ENCODE results near the gene CCDC197. TPM values are rescaled to one million over a fixed set of nuclear protein-coding genes. Genes with fewer than 3 reads are reported as not detected.

CCDC197 gene
- total RNA-seq, 1 experiment from 2014 or later: not detected

DNA sequence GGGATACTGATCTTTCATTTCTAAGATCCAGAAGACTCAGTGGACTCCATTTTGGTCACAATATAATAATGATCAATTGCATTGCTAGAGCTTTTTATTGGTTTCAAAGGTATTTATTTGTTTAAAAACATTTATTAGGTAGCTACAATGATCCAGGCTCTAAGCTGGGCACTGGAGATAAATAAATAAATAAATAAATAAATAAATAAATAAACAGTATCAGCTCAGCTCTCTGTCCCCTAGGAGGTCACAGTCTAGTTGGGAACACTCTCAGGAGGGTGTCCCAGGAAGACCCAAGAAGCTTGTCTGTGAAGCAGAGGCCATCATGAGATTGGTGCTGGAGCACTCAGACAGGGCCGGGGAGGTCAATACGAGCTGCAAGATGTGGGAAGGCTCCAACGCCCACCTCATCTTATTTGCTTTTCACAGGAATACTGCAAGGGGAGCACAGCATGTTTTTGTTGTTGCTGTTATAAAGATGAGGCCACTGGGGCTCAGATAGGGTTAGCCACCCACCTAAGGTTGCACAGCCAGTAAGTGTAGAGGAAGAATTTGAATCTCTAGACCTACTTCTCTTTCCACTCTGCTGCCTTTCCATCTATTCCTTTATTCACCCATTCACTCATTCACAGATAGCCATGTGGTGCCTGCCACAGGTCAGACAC, 36.2 kb upstream of the CCDC197 start:
- no peak for DNase-seq (ENCODE audit: low spot score)

- no peak for DNase-seq (ENCODE audit: low spot score)
Measured at GRCh38 chr14:93961620-93962019, 35.5 kb upstream of the CCDC197 start.

- no peak for DNase-seq (ENCODE audit: low spot score)
Measured at GRCh38 chr14:93962701-93963601, 34.1 kb upstream of the CCDC197 start.

- DNase-seq (ENCODE audit: low spot score): no peak
Measured at GRCh38 chr14:93963692-93964091, 33.4 kb upstream of the CCDC197 start.

GRCh38 chr14:93964281-93964680, 32.8 kb upstream of the CCDC197 start:
- DNase-seq (ENCODE audit: low spot score): no peak

GRCh38 chr14:93964820-93965286, 32.2 kb upstream of the CCDC197 start:
- no peak for DNase-seq (ENCODE audit: low spot score)

DNA sequence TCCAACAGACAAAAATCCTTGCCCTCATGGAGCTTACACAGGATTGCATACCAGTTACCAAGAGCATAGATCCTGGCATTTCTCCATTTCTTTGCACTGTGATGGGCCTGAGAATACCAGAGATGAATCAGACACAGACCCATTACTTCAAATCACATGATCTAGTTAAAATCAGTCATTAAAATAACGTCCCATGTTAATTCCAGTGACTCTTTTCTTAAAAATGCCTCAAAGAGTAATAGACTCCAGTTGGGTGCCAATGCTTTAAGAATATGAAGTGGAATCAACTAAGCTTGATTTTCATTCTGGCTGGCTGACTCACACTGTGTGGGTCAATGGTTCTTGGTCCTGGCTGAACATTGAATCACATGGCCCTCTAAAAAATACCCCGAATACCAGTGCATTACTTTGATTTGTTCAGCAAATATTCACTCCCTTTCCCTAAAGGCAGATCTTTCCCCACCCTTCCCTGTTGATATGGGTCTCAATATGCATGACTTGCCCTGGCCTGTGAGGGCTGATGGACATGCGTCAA, 31.7 kb upstream of the CCDC197 start:
- no peak for DNase-seq (ENCODE audit: low spot score)

- DNase-seq (ENCODE audit: low spot score): no peak
Measured at GRCh38 chr14:93965946-93966474, 31.1 kb upstream of the CCDC197 start.

DNA sequence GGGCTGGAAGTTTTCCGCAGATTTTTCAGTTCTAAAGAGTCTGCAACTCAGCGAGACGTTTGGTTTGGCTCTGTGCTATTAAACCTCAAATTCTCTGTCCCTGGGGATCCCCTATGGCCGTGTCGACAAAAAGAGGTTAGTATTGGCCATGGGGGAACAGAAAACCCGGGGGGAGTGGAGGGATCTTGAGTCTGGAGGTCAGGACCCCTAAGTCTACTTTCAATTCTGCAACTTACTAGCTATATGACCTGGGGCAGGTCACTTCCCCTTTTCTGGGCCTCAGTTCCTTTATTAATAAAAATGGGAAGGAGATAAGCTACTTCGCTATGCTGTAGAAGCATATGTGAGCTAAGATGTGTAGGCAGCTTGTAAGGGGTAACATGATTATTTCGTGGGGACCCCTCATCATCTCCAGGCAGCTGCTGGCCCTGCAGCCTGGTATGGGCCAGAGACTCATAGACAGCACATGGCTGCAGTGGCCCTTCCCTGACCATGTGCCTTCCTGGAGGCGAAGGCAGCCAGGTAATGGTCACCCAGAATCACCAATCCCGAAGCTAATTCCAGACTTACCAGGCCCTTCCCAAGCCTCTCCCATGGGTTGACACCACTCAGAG, 29.4 kb upstream of the CCDC197 start:
- no peak for DNase-seq (ENCODE audit: low spot score)

DNA sequence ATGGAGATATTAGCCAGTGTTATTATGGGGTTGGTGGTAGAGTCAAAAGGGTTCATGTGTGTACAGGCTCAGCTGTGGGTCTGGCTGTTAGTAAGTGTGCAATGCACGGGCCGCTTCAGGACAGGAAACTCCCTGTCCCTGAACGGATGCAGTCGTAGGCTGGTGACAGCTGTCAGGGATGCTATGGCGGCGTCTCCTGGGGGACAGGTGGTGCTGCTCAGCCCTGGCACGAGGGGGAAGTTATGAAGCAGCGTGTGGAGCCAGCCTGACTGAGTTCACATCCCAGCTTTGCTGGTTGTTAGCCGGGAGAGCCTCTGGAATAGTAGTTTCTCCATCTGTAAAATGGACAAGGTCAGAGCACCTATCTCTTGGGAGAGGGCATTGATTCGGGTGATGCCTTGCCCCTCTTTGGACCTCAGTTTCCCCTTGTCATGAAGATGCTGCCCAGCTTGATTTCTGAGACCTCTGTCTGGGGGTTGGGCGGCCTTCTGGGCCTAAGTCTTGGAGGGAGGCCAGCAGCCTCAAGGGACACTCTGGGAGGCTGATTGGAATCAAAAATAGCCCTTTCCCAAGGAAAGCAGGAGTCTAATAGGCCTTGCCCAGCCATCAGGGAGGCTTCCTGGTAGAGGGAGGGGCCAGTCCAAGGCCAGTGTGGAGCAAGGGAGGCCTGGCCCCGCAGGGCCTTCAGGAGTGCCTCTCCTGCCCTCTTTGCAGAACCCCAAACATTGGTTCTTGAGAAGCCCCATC, 27.8 kb upstream of the CCDC197 start:
- no peak for DNase-seq (ENCODE audit: low spot score)

GRCh38 chr14:93970585-93970964, 26.5 kb upstream of the CCDC197 start:
- peak; percentile 49 for DNase-seq (ENCODE audit: low spot score)

GRCh38 chr14:93970965-93971634, 26.0 kb upstream of the CCDC197 start:
- DNase-seq (ENCODE audit: low spot score): no peak

GRCh38 chr14:93971635-93972027, 25.5 kb upstream of the CCDC197 start:
- DNase-seq (ENCODE audit: low spot score): no peak

DNA sequence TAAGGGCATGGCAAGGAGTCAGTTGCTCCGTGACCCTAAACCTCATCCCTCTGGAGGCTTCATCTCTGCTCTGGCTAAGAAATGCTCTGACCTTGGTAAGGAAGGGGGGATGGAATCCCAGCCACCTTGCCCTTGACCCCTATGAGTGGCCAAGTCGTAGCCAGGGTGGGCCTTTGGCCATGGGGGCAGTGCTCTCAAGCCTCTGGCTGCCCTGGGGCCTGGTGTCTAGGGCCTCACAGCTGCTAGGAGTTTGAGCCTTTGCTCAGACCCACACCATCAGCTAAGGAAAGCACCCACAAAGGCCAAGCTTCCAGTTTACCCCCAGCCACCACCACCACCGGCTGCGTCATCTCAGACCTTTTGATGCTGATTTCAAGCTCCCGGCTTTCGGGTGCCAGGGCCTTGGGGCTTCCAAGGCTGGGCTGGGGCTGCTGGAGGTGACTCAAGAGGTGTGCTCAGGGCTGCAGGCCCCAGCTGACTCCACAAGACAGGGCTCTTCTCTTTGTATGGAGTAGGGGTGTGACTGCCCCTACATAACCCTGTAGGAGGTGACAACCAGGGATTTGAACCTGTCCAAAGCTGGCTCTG, 24.4 kb upstream of the CCDC197 start:
- DNase-seq (ENCODE audit: low spot score): no peak

GRCh38 chr14:93973607-93974006, 23.5 kb upstream of the CCDC197 start:
- DNase-seq (ENCODE audit: low spot score): no peak

GRCh38 chr14:93974299-93974698, 22.8 kb upstream of the CCDC197 start:
- DNase-seq (ENCODE audit: low spot score): no peak

GRCh38 chr14:93974833-93975232, 22.3 kb upstream of the CCDC197 start:
- DNase-seq (ENCODE audit: low spot score): no peak

DNA sequence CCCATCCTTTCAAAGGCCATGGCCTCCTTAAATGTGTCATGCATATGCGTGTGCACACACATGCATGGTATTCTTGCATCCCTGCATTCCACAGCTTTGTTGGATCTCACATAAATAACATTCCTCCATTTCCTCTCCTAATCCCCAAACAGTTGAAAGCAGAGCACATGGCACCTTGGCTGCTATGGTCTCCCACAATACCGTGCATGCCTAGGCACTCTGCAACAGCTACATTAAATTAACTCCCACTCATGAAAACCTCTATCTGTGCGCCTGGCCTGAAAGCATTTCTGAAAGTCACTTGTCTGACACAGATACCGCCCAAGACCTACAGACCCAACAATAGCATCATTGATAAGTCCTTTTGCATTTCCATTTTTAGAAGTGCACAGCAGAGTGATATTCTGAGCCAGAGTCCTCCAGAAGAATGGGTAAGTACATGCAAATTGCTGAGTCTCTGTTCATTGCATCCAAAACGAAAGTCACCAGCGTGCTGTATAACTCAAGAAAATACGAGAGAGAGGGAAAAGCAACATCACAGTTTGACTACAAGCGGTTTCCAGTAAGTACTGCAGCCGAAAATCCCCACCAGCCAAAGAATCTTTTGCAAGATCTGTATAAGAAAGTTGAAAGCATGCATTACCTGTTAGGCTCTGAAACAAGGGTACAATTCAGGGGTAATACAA, 21.2 kb upstream of the CCDC197 start:
- DNase-seq (ENCODE audit: low spot score): no peak

- no peak for DNase-seq (ENCODE audit: low spot score)
Measured at GRCh38 chr14:93976477-93977057, 20.5 kb upstream of the CCDC197 start, which contains the start of gene ASB2. TSS of gene ASB2 (minus strand) at chr14:93976570. CDS start at chr14:93964539, 12,031 bp downstream.

Measured in HT-29 (cell line).